ENCODE measurements around the gene SLC22A17. TPM values are rescaled to one million over a fixed set of nuclear protein-coding genes. Genes with fewer than 3 reads are reported as not detected.
"Not testable (repeated sequence)": the region's sequence is repeated elsewhere in the genome, so short reads cannot be mapped to it uniquely, and the experiment has no call there.

Gene SLC22A17
- total RNA-seq, 1 donor from 2014 or later = 49.0 TPM

GRCh38 chr14:23387916-23388882, 35.5 kb upstream of the SLC22A17 start:
- H3K27me3 Mint-ChIP-seq (ENCODE audit: low read depth) = peaks cover 41% of the 10 kb centered on the region
- TF ChIP-seq CTCF (IDR thresholded peaks at IDR 0.05; ENCODE audit: unreplicated experiment) = no peak
- no peaks in the 10 kb centered on the region for H3K36me3 Mint-ChIP-seq
- H3K4me3 Mint-ChIP-seq = no peak overlapping the region
- H3K4me1 Mint-ChIP-seq = peaks cover 4% of the 10 kb centered on the region
- no peak for DNase-seq (ENCODE audit: low spot score in 2 of 2, unreplicated experiment in 2 of 2)
- no peaks in the 10 kb centered on the region for H3K9me3 Mint-ChIP-seq
- no peak overlapping the region for H3K27ac Mint-ChIP-seq

GRCh38 chr14:23386999-23387398, 34.3 kb upstream of the SLC22A17 start:
- Mint-ChIP-seq H3K4me1 (peaks cover 4% of the 10 kb centered on the region), H3K9me3 (no peaks in the 10 kb centered on the region), H3K27me3 (ENCODE audit: low read depth) (peaks cover 39% of the 10 kb centered on the region), H3K27ac (no peak overlapping the region), H3K4me3 (no peak overlapping the region), H3K36me3 (no peaks in the 10 kb centered on the region)
- DNase-seq (ENCODE audit: low spot score in 2 of 2, unreplicated experiment in 2 of 2) = no peak
- no peak for TF ChIP-seq CTCF (IDR thresholded peaks at IDR 0.05; ENCODE audit: unreplicated experiment)

- H3K27ac Mint-ChIP-seq; H3K9me3 Mint-ChIP-seq; H3K4me1 Mint-ChIP-seq; DNase-seq (ENCODE audit: low spot score in 2 of 2, unreplicated experiment in 2 of 2); H3K36me3 Mint-ChIP-seq; H3K4me3 Mint-ChIP-seq: not testable (repeated sequence)
- H3K27me3 Mint-ChIP-seq (ENCODE audit: low read depth) = peaks cover 43% of the 10 kb centered on the region
These were observed 33.6 kb upstream of the SLC22A17 start for GRCh38 chr14:23386266-23386657.

GRCh38 chr14:23385642-23386265, 33.1 kb upstream of the SLC22A17 start:
- no peak overlapping the region for H3K27ac Mint-ChIP-seq
- H3K27me3 Mint-ChIP-seq (ENCODE audit: low read depth) = peaks cover 43% of the 10 kb centered on the region
- H3K4me1 Mint-ChIP-seq = peaks cover 4% of the 10 kb centered on the region
- DNase-seq (ENCODE audit: low spot score in 2 of 2, unreplicated experiment in 2 of 2) = no peak
- H3K4me3 Mint-ChIP-seq = no peak overlapping the region
- no peaks in the 10 kb centered on the region for H3K36me3 Mint-ChIP-seq
- H3K9me3 Mint-ChIP-seq = no peaks in the 10 kb centered on the region
- no peak for TF ChIP-seq CTCF (IDR thresholded peaks at IDR 0.05; ENCODE audit: unreplicated experiment)

GRCh38 chr14:23385244-23385641, 32.6 kb upstream of the SLC22A17 start:
- Mint-ChIP-seq H3K27ac (no peak overlapping the region), H3K27me3 (ENCODE audit: low read depth) (peaks cover 40% of the 10 kb centered on the region), H3K4me3 (no peak overlapping the region), H3K36me3 (no peaks in the 10 kb centered on the region), H3K4me1 (peaks cover 4% of the 10 kb centered on the region), H3K9me3 (no peaks in the 10 kb centered on the region)
- TF ChIP-seq CTCF (IDR thresholded peaks at IDR 0.05; ENCODE audit: unreplicated experiment) = no peak
- no peak for DNase-seq (ENCODE audit: low spot score in 2 of 2, unreplicated experiment in 2 of 2)

All from mesothelial cell of epicardium (in vitro differentiated cells).